Neural progenitor cell (in vitro differentiated cells): ENCODE data around the gene TNF. TPM values are rescaled to one million over a fixed set of nuclear protein-coding genes. Genes with fewer than 3 reads are reported as not detected.

ENCODE experiments used
- DNase-seq: peaks from one replicate; pipeline ENCODE4 v3.0.0-alpha.2; 2016; ENCODE audit warnings: low spot score
- H2AFZ ChIP-seq: fragments of 200-600 bp; sonication (generic); replicated peaks from 2 replicates; pipeline ENCODE4 v1.6.1; 2016; ENCODE audit warnings: antibody characterized with exemption
- H3F3A ChIP-seq: fragments of 200-600 bp; sonication (generic); 2 replicates; pipeline ENCODE4 v1.6.1; 2016; ENCODE audit warnings: antibody characterized with exemption, low read depth
- H3K27ac ChIP-seq: fragments of 200-600 bp; sonication (generic); 2 replicates; pipeline ENCODE4 v1.5.1; 2016; ENCODE audit warnings: mild to moderate bottlenecking
- H3K27me3 ChIP-seq: fragments of 200-600 bp; sonication (generic); 2 replicates; pipeline ENCODE4 v1.6.1; 2016; ENCODE audit warnings: mild to moderate bottlenecking, moderate library complexity
- H3K36me3 ChIP-seq: fragments of 200-600 bp; sonication (generic); 2 replicates; pipeline ENCODE4 v1.5.1; 2016
- H3K4me1 ChIP-seq: fragments of 200-600 bp; sonication (generic); 2 replicates; pipeline ENCODE4 v1.6.1; 2016; ENCODE audit warnings: mixed run types
- H3K4me2 ChIP-seq: fragments of 200-600 bp; sonication (generic); 2 replicates; pipeline ENCODE4 v1.6.1; 2016
- H3K4me3 ChIP-seq: fragments of 200-600 bp; sonication (generic); 2 replicates; pipeline ENCODE4 v1.5.1; 2016
- H3K79me2 ChIP-seq: fragments of 200-600 bp; sonication (generic); 2 replicates; pipeline ENCODE4 v1.6.1; 2016; ENCODE audit warnings: low read depth
- H3K9ac ChIP-seq: fragments of 200-600 bp; sonication (generic); 2 replicates; pipeline ENCODE4 v1.6.1; 2016
- H3K9me3 ChIP-seq: fragments of 200-600 bp; sonication (generic); 2 replicates; pipeline ENCODE4 v1.5.1; 2016; ENCODE audit warnings: low read depth
- H4K20me1 ChIP-seq: fragments of 200-600 bp; sonication (generic); 2 replicates; pipeline ENCODE4 v1.6.1; 2016; ENCODE audit warnings: low read depth
- H3K27ac Mint-ChIP-seq: 3 replicates; pipeline ENCODE4 v1.8.0; 2021; ENCODE audit warnings: mixed read lengths
- H3K27me3 Mint-ChIP-seq: 2 replicates; pipeline ENCODE4 v1.8.0; 2022; ENCODE audit warnings: low read depth, mild to moderate bottlenecking, inconsistent platforms, moderate library complexity, mixed read lengths; ENCODE audit not compliant: insufficient read depth
- H3K36me3 Mint-ChIP-seq: 3 replicates; pipeline ENCODE4 v1.8.0; 2021; ENCODE audit warnings: mixed read lengths
- H3K4me1 Mint-ChIP-seq: 3 replicates; pipeline ENCODE4 v1.8.0; 2021; ENCODE audit warnings: mixed read lengths
- H3K4me3 Mint-ChIP-seq: 3 replicates; pipeline ENCODE4 v1.8.0; 2021; ENCODE audit warnings: mild to moderate bottlenecking, moderate library complexity, mixed read lengths
- H3K9me3 Mint-ChIP-seq: 3 replicates; pipeline ENCODE4 v1.8.0; 2020; ENCODE audit warnings: mixed read lengths
- EZH2 ChIP-seq: fragments of 200-600 bp; sonication (generic); IDR thresholded peaks from 2 replicates; pipeline ENCODE4 v1.6.1; 2017; ENCODE audit warnings: antibody characterized with exemption, mild to moderate bottlenecking, moderate library complexity
- EZH2phosphoT487 ChIP-seq: fragments of 200-600 bp; sonication (generic); IDR thresholded peaks from 2 replicates; pipeline ENCODE4 v1.6.1; 2017; ENCODE audit warnings: antibody characterized with exemption
- total RNA-seq: library from RNA; depleted of rRNA; stranded (reverse); fragments of >200 nt; gene quantifications from 2 replicates; pipeline ENCODE4 v1.2.3, GENCODE V29; 2015; ENCODE audit warnings: low replicate concordance
- TF ChIP-seq, protein P1 (sequence below): fragments of 200-600 bp; sonication (generic); IDR thresholded peaks from 2 replicates; pipeline ENCODE4 v1.5.1; 2017; ENCODE audit warnings: antibody characterized with exemption, mild to moderate bottlenecking

Gene TNF
- total RNA-seq, 1 donor from 2014 or later, result not detected

DNA sequence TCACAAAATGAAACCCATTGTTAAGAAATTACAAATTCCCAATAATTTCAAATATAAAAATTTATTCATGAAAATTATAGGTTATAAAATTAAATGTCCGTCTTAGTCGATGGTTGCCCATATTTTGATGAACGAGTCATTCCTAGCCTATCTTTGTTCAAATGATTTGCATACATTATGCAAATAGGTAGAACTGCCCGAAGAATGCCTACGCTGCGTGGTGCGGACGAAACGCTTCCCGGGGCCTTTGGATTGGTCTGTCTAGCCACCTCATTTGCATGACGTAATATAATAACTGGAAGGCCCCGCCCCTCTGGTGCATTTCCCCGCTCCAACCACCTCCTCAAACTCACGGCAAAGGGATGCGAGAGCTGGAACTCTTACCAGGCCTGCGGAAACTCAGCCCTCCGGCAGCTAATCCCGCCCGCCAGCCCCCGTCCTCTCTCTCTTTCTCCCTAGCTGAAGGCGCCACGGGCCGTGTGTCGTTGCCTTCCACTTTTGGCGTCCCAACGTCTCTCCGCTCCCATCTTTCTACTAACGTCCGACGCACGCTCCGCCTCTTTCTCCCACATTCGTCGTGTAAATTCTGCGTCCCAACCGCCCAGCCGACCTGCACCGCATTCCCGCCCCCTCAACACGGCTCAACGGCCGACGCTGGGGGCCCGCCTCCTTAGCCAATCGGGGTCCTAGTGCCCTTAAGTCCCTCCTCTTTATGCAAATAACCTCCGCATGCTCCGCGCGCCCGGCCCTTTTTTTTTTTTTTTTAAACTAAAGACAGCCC lies 44.6 kb downstream of the TNF start:
- H3K4me3 ChIP-seq, result peak overlapping the region; percentile 89
- H3K4me3 Mint-ChIP-seq, result peak overlapping the region; percentile 91
- peak overlapping the region; percentile 100 for H3K27ac ChIP-seq
- H3K27ac Mint-ChIP-seq, result peak overlapping the region; percentile 98
- peaks cover 28% of the 10 kb centered on the region for H3K4me1 Mint-ChIP-seq
- peaks cover 11% of the 10 kb centered on the region for H3K4me1 ChIP-seq
- H3K79me2 ChIP-seq, result peaks cover 49% of the 10 kb centered on the region
- H3K36me3 ChIP-seq, result peaks cover 10% of the 10 kb centered on the region
- peak overlapping the region; percentile 55 for H3K9ac ChIP-seq
- peaks cover 28% of the 10 kb centered on the region for H4K20me1 ChIP-seq
- peaks cover 3% of the 10 kb centered on the region for H3K27me3 Mint-ChIP-seq
- TF ChIP-seq, protein P1, sequence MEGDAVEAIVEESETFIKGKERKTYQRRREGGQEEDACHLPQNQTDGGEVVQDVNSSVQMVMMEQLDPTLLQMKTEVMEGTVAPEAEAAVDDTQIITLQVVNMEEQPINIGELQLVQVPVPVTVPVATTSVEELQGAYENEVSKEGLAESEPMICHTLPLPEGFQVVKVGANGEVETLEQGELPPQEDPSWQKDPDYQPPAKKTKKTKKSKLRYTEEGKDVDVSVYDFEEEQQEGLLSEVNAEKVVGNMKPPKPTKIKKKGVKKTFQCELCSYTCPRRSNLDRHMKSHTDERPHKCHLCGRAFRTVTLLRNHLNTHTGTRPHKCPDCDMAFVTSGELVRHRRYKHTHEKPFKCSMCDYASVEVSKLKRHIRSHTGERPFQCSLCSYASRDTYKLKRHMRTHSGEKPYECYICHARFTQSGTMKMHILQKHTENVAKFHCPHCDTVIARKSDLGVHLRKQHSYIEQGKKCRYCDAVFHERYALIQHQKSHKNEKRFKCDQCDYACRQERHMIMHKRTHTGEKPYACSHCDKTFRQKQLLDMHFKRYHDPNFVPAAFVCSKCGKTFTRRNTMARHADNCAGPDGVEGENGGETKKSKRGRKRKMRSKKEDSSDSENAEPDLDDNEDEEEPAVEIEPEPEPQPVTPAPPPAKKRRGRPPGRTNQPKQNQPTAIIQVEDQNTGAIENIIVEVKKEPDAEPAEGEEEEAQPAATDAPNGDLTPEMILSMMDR, result no peak
- no peak for TF ChIP-seq EZH2
- no peak for TF ChIP-seq EZH2phosphoT487
- H2AFZ ChIP-seq, result peak overlapping the region; percentile 40
- no peaks in the 10 kb centered on the region for H3K9me3 Mint-ChIP-seq
- no peaks in the 10 kb centered on the region for H3K9me3 ChIP-seq
- H3F3A ChIP-seq, result peaks cover 43% of the 10 kb centered on the region
- H3K27me3 ChIP-seq, result no peaks in the 10 kb centered on the region
- peak overlapping the region; percentile 69 for H3K4me2 ChIP-seq
- DNase-seq, result peak; percentile 100
- peaks cover 21% of the 10 kb centered on the region for H3K36me3 Mint-ChIP-seq

GRCh38 chr6:31620586-31621319 lies 45.4 kb downstream of the TNF start, which contains the start of gene PRRC2A:
Gene PRRC2A, plus strand, starts transcription at chr6:31620715. Its CDS starts 2,075 bp downstream, at chr6:31622790.
- H3K4me1 Mint-ChIP-seq, result peaks cover 24% of the 10 kb centered on the region

GRCh38 chr6:31621320-31621939 lies 46.1 kb downstream of the TNF start:
- Histone ChIP-seq H3K36me3 (peaks cover 21% of the 10 kb centered on the region), H3K9me3 (no peaks in the 10 kb centered on the region), H3K27ac (peak overlapping the region; percentile 100), H3K27me3 (no peaks in the 10 kb centered on the region), H3K4me3 (peak overlapping the region; percentile 89), H3K4me2 (peak overlapping the region; percentile 93), H3K79me2 (peaks cover 63% of the 10 kb centered on the region), H2AFZ (no peak overlapping the region), H3K4me1 (peaks cover 11% of the 10 kb centered on the region), H3K9ac (peak overlapping the region; percentile 97), H3F3A (peaks cover 53% of the 10 kb centered on the region), H4K20me1 (peaks cover 41% of the 10 kb centered on the region)
- no peak for DNase-seq
- peak overlapping the region; percentile 68 for H3K27ac Mint-ChIP-seq
- peaks cover 4% of the 10 kb centered on the region for H3K27me3 Mint-ChIP-seq
- H3K4me3 Mint-ChIP-seq, result peak overlapping the region; percentile 91
- peaks cover 33% of the 10 kb centered on the region for H3K36me3 Mint-ChIP-seq
- no peaks in the 10 kb centered on the region for H3K9me3 Mint-ChIP-seq
- TF ChIP-seq, protein P1, result no peak
- TF ChIP-seq EZH2, result no peak
- no peak for TF ChIP-seq EZH2phosphoT487
- peaks cover 20% of the 10 kb centered on the region for H3K4me1 Mint-ChIP-seq

More at GRCh38 chr6:31620586-31621319, 45.4 kb downstream of the TNF start, which contains the start of gene PRRC2A:
- peak within 1 kb of the TSS; percentile 89 for H3K4me3 ChIP-seq
- TF ChIP-seq EZH2 (no peak), EZH2phosphoT487 (no peak)
- TF ChIP-seq, protein P1, result no peak
- H4K20me1 ChIP-seq, result peaks cover 35% of the 10 kb centered on the region
- H3K4me1 ChIP-seq, result peaks cover 11% of the 10 kb centered on the region
- H2AFZ ChIP-seq, result peak within 1 kb of the TSS; percentile 40
- peak within 1 kb of the TSS; percentile 97 for H3K9ac ChIP-seq
- peak within 1 kb of the TSS; percentile 93 for H3K4me2 ChIP-seq
- peaks cover 47% of the 10 kb centered on the region for H3F3A ChIP-seq
- H3K27me3 ChIP-seq, result no peaks in the 10 kb centered on the region
- DNase-seq, result peak; percentile 90
- Mint-ChIP-seq H3K4me3 (peak within 1 kb of the TSS; percentile 91), H3K36me3 (peaks cover 26% of the 10 kb centered on the region), H3K27me3 (peaks cover 3% of the 10 kb centered on the region), H3K9me3 (no peaks in the 10 kb centered on the region), H3K27ac (peak within 1 kb of the TSS; percentile 98)
- peak within 1 kb of the TSS; percentile 100 for H3K27ac ChIP-seq
- H3K36me3 ChIP-seq, result peaks cover 16% of the 10 kb centered on the region
- H3K79me2 ChIP-seq, result peaks cover 57% of the 10 kb centered on the region
- no peaks in the 10 kb centered on the region for H3K9me3 ChIP-seq
